ENCODE results near the gene TSPAN9. TPM values are rescaled to one million over a fixed set of nuclear protein-coding genes. Genes with fewer than 3 reads are reported as not detected.

TSPAN9 gene
- polyA plus RNA-seq, 2 of the 4 experiments (the other 2 are of a cell fraction) = 12.4 to 16.1 TPM

GRCh38 chr12:3271639-3272038, 194.5 kb downstream of the TSPAN9 start:
- ATAC-seq (no peak), DNase-seq (ENCODE audit: low read depth in 1 of 2, low spot score in 1 of 2) (no peak), FAIRE-seq (no peak)
- H3K9me3 ChIP-seq = no peaks in the 10 kb centered on the region
- H3K4me3 ChIP-seq = no peak overlapping the region
- ChIA-PET POLR2A (no interaction called here), CTCF (interaction anchor here (0.6 to 11.7 kb wide), 5 partner anchors 12 to 200 kb away, joined by 3 to 353 read pairs (median 51); no protein-coding TSS in a partner anchor)
- TF ChIP-seq MYC (IDR thresholded peaks at IDR 0.05; ENCODE audit: borderline replicate concordance, low read length) (no peak), USF2 (IDR thresholded peaks at IDR 0.05) (no peak), BHLHE40 (IDR thresholded peaks at IDR 0.05; ENCODE audit: low read depth, low read length) (no peak), CBX8 (IDR thresholded peaks at IDR 0.05) (no peak), NR3C1 (IDR thresholded peaks at IDR 0.05) (no peak), KDM1A (IDR thresholded peaks at IDR 0.05; ENCODE audit: low read depth) (no peak), ESRRA (IDR thresholded peaks at IDR 0.05; ENCODE audit: borderline replicate concordance, low read length) (no peak), HES2 (IDR thresholded peaks at IDR 0.05) (no peak), RFX5 (IDR thresholded peaks at IDR 0.05) (no peak)
- no peak overlapping the region for H3K4me2 ChIP-seq
- no peak overlapping the region for H3K27ac ChIP-seq
- WGBS (ENCODE audit: missing lambda C conversion rate) = 85% methylated on average over 6 of the region's 6 CpGs
- H3K4me1 ChIP-seq = peaks cover 10% of the 10 kb centered on the region

- Histone ChIP-seq H3K9me3 (no peaks in the 10 kb centered on the region), H3K4me2 (no peak overlapping the region), H3K4me1 (peaks cover 10% of the 10 kb centered on the region), H3K27ac (no peak overlapping the region; a peak in 2 of 6 replicates), H3K4me3 (no peak overlapping the region)
- ATAC-seq = no peak
- DNase-seq (ENCODE audit: low read depth in 1 of 2, low spot score in 1 of 2) = no peak
- no peak for FAIRE-seq
- CTCF ChIA-PET = interaction anchor here (1.8 to 11.7 kb wide), 6 partner anchors 18 to 201 kb away, joined by 6 to 353 read pairs (median 44); no protein-coding TSS in a partner anchor
- POLR2A ChIA-PET = no interaction called here
- WGBS (ENCODE audit: missing lambda C conversion rate) = 90% methylated on average over 9 of the region's 9 CpGs
- TF ChIP-seq CBX8 (IDR thresholded peaks at IDR 0.05) = no peak
- no peak for TF ChIP-seq ESRRA (IDR thresholded peaks at IDR 0.05; ENCODE audit: borderline replicate concordance, low read length)
- no peak for TF ChIP-seq SMC3 (IDR thresholded peaks at IDR 0.05)
- no peak for TF ChIP-seq CBX2 (IDR thresholded peaks at IDR 0.05; ENCODE audit: borderline replicate concordance, low read depth)
- no peak for TF ChIP-seq ZNF302 (CRISPR knock-in tag; IDR thresholded peaks at IDR 0.05)
- no peak for TF ChIP-seq NR3C1 (IDR thresholded peaks at IDR 0.05)
- TF ChIP-seq CHD4 (IDR thresholded peaks at IDR 0.05; ENCODE audit: borderline replicate concordance) = no peak
- no peak for TF ChIP-seq E2F6 (IDR thresholded peaks at IDR 0.05; ENCODE audit: borderline replicate concordance, low read depth)
- TF ChIP-seq EHMT2 (IDR thresholded peaks at IDR 0.05; ENCODE audit: low read depth) = no peak
- no peak for TF ChIP-seq TFCP2L1 (CRISPR knock-in tag; IDR thresholded peaks at IDR 0.05)
- no peak for TF ChIP-seq HDAC2 (IDR thresholded peaks at IDR 0.05)
- no peak for TF ChIP-seq JUN (IDR thresholded peaks at IDR 0.05)
- no peak for TF ChIP-seq GATA3 (IDR thresholded peaks at IDR 0.05; ENCODE audit: borderline replicate concordance)
- TF ChIP-seq MAX (IDR thresholded peaks at IDR 0.05) = no peak
These were observed 195.8 kb downstream of the TSPAN9 start for GRCh38 chr12:3272958-3273357.

- Histone ChIP-seq H3K4me3 (no peak overlapping the region), H3K4me2 (peak overlapping the region; percentile 12; the same call in 1 of the 3 replicates), H3K27ac (peak overlapping the region in 1 of 2 experiments; percentile 63; a peak in 2 of 6 replicates), H3K9me3 (no peaks in the 10 kb centered on the region), H3K4me1 (peaks cover 10% of the 10 kb centered on the region)
- ChIA-PET POLR2A (no interaction called here), CTCF (interaction anchor here (1.1 to 11.7 kb wide), 9 partner anchors 9 to 202 kb away, joined by 3 to 353 read pairs (median 37); no protein-coding TSS in a partner anchor)
- WGBS (ENCODE audit: missing lambda C conversion rate) = 49% methylated on average over 5 of the region's 7 CpGs
- peak; percentile 36 to 47; a peak in 4 of 6 replicates for ATAC-seq
- peak; percentile 29 to 34 for DNase-seq (ENCODE audit: low read depth in 1 of 2, low spot score in 1 of 2)
- FAIRE-seq = no peak
- TF ChIP-seq CEBPB (IDR thresholded peaks at IDR 0.05) (no peak), RFX5 (IDR thresholded peaks at IDR 0.05) (no peak), RNF2 (IDR thresholded peaks at IDR 0.05; ENCODE audit: borderline replicate concordance, low read depth) (no peak), CHD2 (IDR thresholded peaks at IDR 0.05; ENCODE audit: low read length, partially characterized antibody) (no peak), EHMT2 (IDR thresholded peaks at IDR 0.05; ENCODE audit: low read depth) (no peak), BCL3 (IDR thresholded peaks at IDR 0.05) (no peak), EHF (CRISPR knock-in tag; IDR thresholded peaks at IDR 0.05) (no peak), HOXB5 (CRISPR knock-in tag; IDR thresholded peaks at IDR 0.05) (no peak), FOSL2 (IDR thresholded peaks at IDR 0.05) (no peak), FOSL2 (CRISPR knock-in tag; IDR thresholded peaks at IDR 0.05) (no peak), NR3C1 (IDR thresholded peaks at IDR 0.05) (no peak), POLR2AphosphoS2 (conservative IDR thresholded peaks at IDR 0.05; ENCODE audit: low read length) (no peak), SMC3 (IDR thresholded peaks at IDR 0.05) (no peak), REST (IDR thresholded peaks at IDR 0.05) (no peak)
These were observed 196.3 kb downstream of the TSPAN9 start for GRCh38 chr12:3273409-3273853.
